ENCODE measurements around the gene CNN1.

CNN1 gene

DNA sequence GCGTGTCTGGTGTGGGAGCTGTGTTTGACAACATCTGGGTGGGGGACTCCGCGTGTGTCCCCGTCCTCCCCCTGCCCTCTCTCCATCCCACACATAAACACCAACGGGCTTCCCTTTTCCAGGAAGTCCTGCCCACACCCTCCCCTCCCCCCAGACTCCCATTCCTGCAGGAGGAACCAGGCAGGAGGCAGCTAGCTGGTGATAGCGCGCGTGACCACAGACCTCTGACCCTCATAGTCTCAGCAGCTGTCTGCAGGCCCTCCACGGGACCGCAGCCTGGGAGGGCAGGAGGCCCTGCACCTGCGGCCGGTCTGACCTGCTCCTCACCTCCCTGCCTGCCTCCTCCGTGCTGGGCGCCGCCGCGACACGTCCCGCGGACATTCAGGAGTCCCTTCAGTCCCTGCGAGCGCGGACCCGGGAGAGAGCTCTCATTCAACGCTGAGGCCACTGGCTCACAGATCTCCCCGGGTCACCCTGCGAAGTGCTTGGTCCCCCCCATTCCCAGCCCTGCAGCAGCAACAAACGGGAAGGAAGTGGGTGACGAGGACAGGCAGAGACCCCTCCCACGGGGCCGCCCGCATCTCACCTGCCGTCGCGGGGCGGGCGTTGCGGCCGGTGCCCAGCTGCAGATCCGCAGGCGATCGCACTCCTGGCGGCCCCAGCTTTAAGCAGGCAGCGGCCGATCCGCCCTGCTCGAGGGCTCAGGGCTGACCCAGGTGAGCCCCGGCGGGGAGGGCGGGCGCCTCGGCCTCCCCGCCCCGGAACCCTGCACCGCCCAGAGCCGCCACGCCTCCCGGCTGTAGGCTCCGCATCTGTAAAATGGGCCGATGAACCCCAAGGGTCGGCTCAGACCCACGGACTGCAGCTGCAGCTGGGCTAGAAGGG, 39.8 kb downstream of the CNN1 start:
- H3K4me2 ChIP-seq (ENCODE audit: low read depth, low read length, poor library complexity, severe bottlenecking): no peak overlapping the region
- H3K9me2 ChIP-seq (replicated peaks; ENCODE audit: low read depth, low read length): no peaks in the 10 kb centered on the region
- TF ChIP-seq EZH2phosphoT487 (IDR thresholded peaks at IDR 0.05; ENCODE audit: borderline replicate concordance): no peak
- TF ChIP-seq, protein P1, sequence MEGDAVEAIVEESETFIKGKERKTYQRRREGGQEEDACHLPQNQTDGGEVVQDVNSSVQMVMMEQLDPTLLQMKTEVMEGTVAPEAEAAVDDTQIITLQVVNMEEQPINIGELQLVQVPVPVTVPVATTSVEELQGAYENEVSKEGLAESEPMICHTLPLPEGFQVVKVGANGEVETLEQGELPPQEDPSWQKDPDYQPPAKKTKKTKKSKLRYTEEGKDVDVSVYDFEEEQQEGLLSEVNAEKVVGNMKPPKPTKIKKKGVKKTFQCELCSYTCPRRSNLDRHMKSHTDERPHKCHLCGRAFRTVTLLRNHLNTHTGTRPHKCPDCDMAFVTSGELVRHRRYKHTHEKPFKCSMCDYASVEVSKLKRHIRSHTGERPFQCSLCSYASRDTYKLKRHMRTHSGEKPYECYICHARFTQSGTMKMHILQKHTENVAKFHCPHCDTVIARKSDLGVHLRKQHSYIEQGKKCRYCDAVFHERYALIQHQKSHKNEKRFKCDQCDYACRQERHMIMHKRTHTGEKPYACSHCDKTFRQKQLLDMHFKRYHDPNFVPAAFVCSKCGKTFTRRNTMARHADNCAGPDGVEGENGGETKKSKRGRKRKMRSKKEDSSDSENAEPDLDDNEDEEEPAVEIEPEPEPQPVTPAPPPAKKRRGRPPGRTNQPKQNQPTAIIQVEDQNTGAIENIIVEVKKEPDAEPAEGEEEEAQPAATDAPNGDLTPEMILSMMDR (conservative IDR thresholded peaks at IDR 0.05; ENCODE audit: low read length): no peak
- no peaks in the 10 kb centered on the region for H3K9me3 ChIP-seq (ENCODE audit: insufficient read depth, low read depth, low read length)
- H3K4me1 ChIP-seq (ENCODE audit: insufficient read depth, low read length, poor library complexity, severe bottlenecking): no peaks in the 10 kb centered on the region
- H3K4me3 ChIP-seq (ENCODE audit: low read length, poor library complexity, severe bottlenecking): no peak overlapping the region
- H2AFZ ChIP-seq (ENCODE audit: low read length): no peak overlapping the region; the same call in 1 of the 2 replicates
- H3K79me2 ChIP-seq (ENCODE audit: insufficient read depth, low read length): no peaks in the 10 kb centered on the region
- no peaks in the 10 kb centered on the region for H3F3A ChIP-seq (ENCODE audit: low read depth)
- H3K27me3 ChIP-seq (ENCODE audit: insufficient read depth, low read length, poor library complexity, severe bottlenecking): no peaks in the 10 kb centered on the region
- no peaks in the 10 kb centered on the region for H4K20me1 ChIP-seq (ENCODE audit: insufficient read depth, low read length, poor library complexity, severe bottlenecking)
- H3K36me3 ChIP-seq (ENCODE audit: insufficient read depth, low read length): no peaks in the 10 kb centered on the region
- H3K9ac ChIP-seq (ENCODE audit: low read depth, low read length, poor library complexity, severe bottlenecking): no peak overlapping the region

DNA sequence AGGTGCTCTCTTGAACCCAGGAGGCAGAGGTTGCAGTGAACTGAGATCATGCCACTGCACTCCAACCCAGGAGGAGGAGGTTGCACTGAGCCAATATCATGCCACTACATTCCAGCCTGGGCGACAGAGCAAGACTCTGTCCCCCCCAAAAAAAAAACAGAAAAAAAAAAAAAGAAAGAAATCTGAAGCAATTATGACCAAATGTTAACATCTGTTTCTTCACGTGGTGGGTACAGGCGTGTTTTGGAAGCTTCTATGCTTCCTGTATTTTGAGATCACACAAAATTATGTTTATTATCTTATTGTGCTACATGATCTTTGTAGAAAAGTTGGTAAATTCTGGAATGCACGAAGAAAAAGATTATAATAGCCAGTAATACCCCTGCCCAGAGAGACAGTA, 41.5 kb downstream of the CNN1 start:
- TF ChIP-seq, protein P1 (conservative IDR thresholded peaks at IDR 0.05; ENCODE audit: low read length): no peak
- TF ChIP-seq EZH2phosphoT487 (IDR thresholded peaks at IDR 0.05; ENCODE audit: borderline replicate concordance): no peak
- Histone ChIP-seq H3K79me2 (ENCODE audit: insufficient read depth, low read length) (no peaks in the 10 kb centered on the region), H2AFZ (ENCODE audit: low read length) (no peak overlapping the region), H3K36me3 (ENCODE audit: insufficient read depth, low read length) (no peaks in the 10 kb centered on the region), H3K27me3 (ENCODE audit: insufficient read depth, low read length, poor library complexity, severe bottlenecking) (no peaks in the 10 kb centered on the region), H3K9me3 (ENCODE audit: insufficient read depth, low read depth, low read length) (no peaks in the 10 kb centered on the region), H4K20me1 (ENCODE audit: insufficient read depth, low read length, poor library complexity, severe bottlenecking) (no peaks in the 10 kb centered on the region), H3K9me2 (replicated peaks; ENCODE audit: low read depth, low read length) (no peaks in the 10 kb centered on the region), H3K9ac (ENCODE audit: low read depth, low read length, poor library complexity, severe bottlenecking) (no peak overlapping the region), H3F3A (ENCODE audit: low read depth) (no peaks in the 10 kb centered on the region), H3K4me3 (ENCODE audit: low read length, poor library complexity, severe bottlenecking) (no peak overlapping the region), H3K4me1 (ENCODE audit: insufficient read depth, low read length, poor library complexity, severe bottlenecking) (no peaks in the 10 kb centered on the region), H3K4me2 (ENCODE audit: low read depth, low read length, poor library complexity, severe bottlenecking) (no peak overlapping the region)

DNA sequence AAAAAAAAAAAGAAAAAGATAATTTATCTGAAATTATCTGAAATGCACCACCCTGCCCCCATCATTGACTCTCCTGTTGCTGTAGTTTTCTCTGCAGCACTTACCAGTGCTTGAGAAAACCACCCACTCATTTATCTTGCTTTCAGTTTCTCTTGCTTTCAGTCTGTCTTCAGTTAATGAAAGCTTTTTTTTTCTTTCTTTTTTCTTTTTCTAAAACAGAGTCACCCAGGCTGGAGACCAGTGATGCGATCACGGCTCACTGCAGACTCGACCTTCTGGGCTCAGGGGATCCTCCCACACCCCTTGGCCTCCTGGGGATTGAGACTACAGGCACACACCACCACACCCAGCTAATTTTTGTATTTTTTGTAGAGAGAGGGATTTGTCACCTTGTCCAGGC, 43.1 kb downstream of the CNN1 start:
- Histone ChIP-seq H3K79me2 (ENCODE audit: insufficient read depth, low read length) (no peaks in the 10 kb centered on the region), H3K9me2 (replicated peaks; ENCODE audit: low read depth, low read length) (no peaks in the 10 kb centered on the region), H3F3A (ENCODE audit: low read depth) (no peaks in the 10 kb centered on the region), H3K27me3 (ENCODE audit: insufficient read depth, low read length, poor library complexity, severe bottlenecking) (no peaks in the 10 kb centered on the region), H3K4me2 (ENCODE audit: low read depth, low read length, poor library complexity, severe bottlenecking) (no peak overlapping the region), H3K36me3 (ENCODE audit: insufficient read depth, low read length) (no peaks in the 10 kb centered on the region), H3K4me1 (ENCODE audit: insufficient read depth, low read length, poor library complexity, severe bottlenecking) (no peaks in the 10 kb centered on the region), H3K9ac (ENCODE audit: low read depth, low read length, poor library complexity, severe bottlenecking) (no peak overlapping the region), H2AFZ (ENCODE audit: low read length) (peak overlapping the region; percentile 56; the same call in 1 of the 2 replicates), H4K20me1 (ENCODE audit: insufficient read depth, low read length, poor library complexity, severe bottlenecking) (no peaks in the 10 kb centered on the region), H3K4me3 (ENCODE audit: low read length, poor library complexity, severe bottlenecking) (no peak overlapping the region), H3K9me3 (ENCODE audit: insufficient read depth, low read depth, low read length) (no peaks in the 10 kb centered on the region)
- TF ChIP-seq, protein P1 (conservative IDR thresholded peaks at IDR 0.05; ENCODE audit: low read length): no peak
- no peak for TF ChIP-seq EZH2phosphoT487 (IDR thresholded peaks at IDR 0.05; ENCODE audit: borderline replicate concordance)

Measured in Loucy (cell line).